ENCODE results near the gene GABPB1.

GRCh38 chr15:50361756-50362155 lies 6.8 kb upstream of the GABPB1 start:
- TF ChIP-seq CTCF (IDR thresholded peaks at IDR 0.05) (no peak), POLR2A (IDR thresholded peaks at IDR 0.05) (no peak)
